Activated CD4-positive, alpha-beta T cell treated with anti-CD3 and anti-CD28 coated beads, Interleukin-2, amount 10 ng/mL, durations not matched to agents 24 days and 14 days (primary cell): ENCODE data around the gene CHTF18. TPM values are rescaled to one million over a fixed set of nuclear protein-coding genes. Genes with fewer than 3 reads are reported as not detected.

Source experiments
- DNase-seq: peaks from one replicate; pipeline ENCODE4 v3.0.0; 2022
- H3K27ac Mint-ChIP-seq: one replicate; pipeline ENCODE4 v1.8.0; 2022; ENCODE audit warnings: mild to moderate bottlenecking, mixed read lengths
- H3K27me3 Mint-ChIP-seq: one replicate; pipeline ENCODE4 v1.8.0; 2022; ENCODE audit warnings: mixed read lengths
- H3K36me3 Mint-ChIP-seq: one replicate; pipeline ENCODE4 v1.8.0; 2022; ENCODE audit warnings: low read depth, mild to moderate bottlenecking, mixed read lengths
- H3K4me1 Mint-ChIP-seq: one replicate; pipeline ENCODE4 v1.8.0; 2021; ENCODE audit warnings: mixed read lengths
- H3K4me3 Mint-ChIP-seq: one replicate; pipeline ENCODE4 v1.8.0; 2022; ENCODE audit warnings: mild to moderate bottlenecking, moderate library complexity, mixed read lengths
- H3K9me3 Mint-ChIP-seq: one replicate; pipeline ENCODE4 v1.8.0; 2021; ENCODE audit warnings: mixed read lengths
- intact Hi-C: fragments of 100-400 bp; cut with micrococcal nuclease; formaldehyde crosslinking; loops from one replicate; pipeline ENCODE4 v1.15.1; 2023
- total RNA-seq: library from RNA; stranded (reverse); gene quantifications from 2 replicates; pipeline ENCODE4 v1.2.3, GENCODE V29; 2022

The CHTF18 gene
- total RNA-seq, 1 donor from 2014 or later, result 147 TPM

GRCh38 chr16:838741-839140 is 50.3 kb downstream of the CHTF18 start:
- no peak for DNase-seq
- Mint-ChIP-seq H3K4me3 (no peak overlapping the region), H3K4me1 (no peaks in the 10 kb centered on the region), H3K27me3 (no peaks in the 10 kb centered on the region), H3K27ac (no peak overlapping the region), H3K9me3 (no peaks in the 10 kb centered on the region), H3K36me3 (no peaks in the 10 kb centered on the region)
- intact Hi-C loops, result no loop called here

DNA sequence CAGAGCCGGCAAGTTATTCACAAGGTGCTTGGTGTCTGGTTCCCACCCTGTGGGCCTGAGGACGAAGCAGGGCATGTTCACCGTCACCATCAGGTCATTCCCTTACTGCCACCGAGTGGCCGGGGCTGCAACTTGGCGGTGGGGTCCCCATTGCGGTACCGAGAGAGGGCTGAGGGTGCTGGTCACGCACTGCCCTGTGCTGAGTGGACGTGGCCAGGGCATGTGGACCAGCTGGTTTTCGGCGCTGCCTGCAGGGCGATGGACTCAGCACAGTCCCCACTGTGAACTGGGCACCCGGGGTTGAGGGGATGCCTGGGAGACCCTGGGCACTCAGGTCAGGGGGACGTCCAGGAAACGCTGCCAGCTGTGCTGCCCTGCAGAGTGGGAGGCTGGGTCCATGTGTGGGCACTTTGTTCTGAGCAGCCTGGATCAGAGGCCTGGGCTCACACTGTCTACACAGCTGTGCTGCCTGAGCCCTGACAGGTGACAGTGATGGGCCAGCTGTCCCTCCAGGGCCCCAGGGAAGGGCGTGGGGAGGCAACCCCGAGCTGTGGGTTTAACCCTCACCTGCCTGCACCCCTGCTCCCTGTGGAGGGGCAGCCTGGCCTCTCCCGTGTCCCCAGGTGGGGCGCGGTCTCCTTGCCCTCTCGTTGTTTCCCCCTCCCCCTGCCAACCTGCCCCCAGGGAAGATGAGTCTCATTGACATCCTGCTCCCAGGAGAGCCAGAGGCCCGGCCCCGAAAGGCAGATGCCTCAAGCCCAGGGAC is 51.4 kb downstream of the CHTF18 start:
- Mint-ChIP-seq H3K4me3 (no peak overlapping the region), H3K9me3 (no peaks in the 10 kb centered on the region), H3K27ac (no peak overlapping the region)

GRCh38 chr16:840561-841454 is 52.4 kb downstream of the CHTF18 start:
- intact Hi-C loops, result no loop called here
- DNase-seq, result no peak
- H3K36me3 Mint-ChIP-seq, result no peaks in the 10 kb centered on the region
- H3K27ac Mint-ChIP-seq, result no peak overlapping the region
- no peaks in the 10 kb centered on the region for H3K4me1 Mint-ChIP-seq
- no peaks in the 10 kb centered on the region for H3K27me3 Mint-ChIP-seq
- H3K9me3 Mint-ChIP-seq, result peaks cover 3% of the 10 kb centered on the region
- H3K4me3 Mint-ChIP-seq, result no peak overlapping the region

More for the DNA sequence above, 51.4 kb downstream of the CHTF18 start:
- Mint-ChIP-seq H3K4me1 (no peaks in the 10 kb centered on the region), H3K36me3 (no peaks in the 10 kb centered on the region), H3K27me3 (no peaks in the 10 kb centered on the region)
- DNase-seq, result no peak
- intact Hi-C loops, result no loop called here

GRCh38 chr16:841455-842060 is 53.1 kb downstream of the CHTF18 start:
- Mint-ChIP-seq H3K36me3 (no peaks in the 10 kb centered on the region), H3K27ac (no peak overlapping the region), H3K4me1 (no peaks in the 10 kb centered on the region), H3K9me3 (peaks cover 3% of the 10 kb centered on the region), H3K27me3 (no peaks in the 10 kb centered on the region), H3K4me3 (no peak overlapping the region)
- intact Hi-C loops, result no loop called here
- no peak for DNase-seq

GRCh38 chr16:842061-842476 is 53.6 kb downstream of the CHTF18 start:
- Mint-ChIP-seq H3K4me1 (no peaks in the 10 kb centered on the region), H3K4me3 (no peak overlapping the region), H3K36me3 (no peaks in the 10 kb centered on the region), H3K27ac (no peak overlapping the region), H3K27me3 (no peaks in the 10 kb centered on the region), H3K9me3 (peaks cover 3% of the 10 kb centered on the region)
- no peak for DNase-seq
- intact Hi-C loops, result no loop called here

- Mint-ChIP-seq H3K27me3 (no peaks in the 10 kb centered on the region), H3K4me1 (no peaks in the 10 kb centered on the region), H3K27ac (no peak overlapping the region), H3K36me3 (no peaks in the 10 kb centered on the region), H3K4me3 (no peak overlapping the region), H3K9me3 (peaks cover 3% of the 10 kb centered on the region)
- no peak for DNase-seq
- intact Hi-C loops, result no loop called here
Measured at GRCh38 chr16:842711-843560, 54.5 kb downstream of the CHTF18 start.

- Mint-ChIP-seq H3K36me3 (no peaks in the 10 kb centered on the region), H3K9me3 (peaks cover 3% of the 10 kb centered on the region), H3K4me3 (no peak overlapping the region), H3K4me1 (no peaks in the 10 kb centered on the region), H3K27me3 (no peaks in the 10 kb centered on the region), H3K27ac (no peak overlapping the region)
- intact Hi-C loops, result no loop called here
- no peak for DNase-seq
Measured at GRCh38 chr16:843771-844170, 55.4 kb downstream of the CHTF18 start.

DNA sequence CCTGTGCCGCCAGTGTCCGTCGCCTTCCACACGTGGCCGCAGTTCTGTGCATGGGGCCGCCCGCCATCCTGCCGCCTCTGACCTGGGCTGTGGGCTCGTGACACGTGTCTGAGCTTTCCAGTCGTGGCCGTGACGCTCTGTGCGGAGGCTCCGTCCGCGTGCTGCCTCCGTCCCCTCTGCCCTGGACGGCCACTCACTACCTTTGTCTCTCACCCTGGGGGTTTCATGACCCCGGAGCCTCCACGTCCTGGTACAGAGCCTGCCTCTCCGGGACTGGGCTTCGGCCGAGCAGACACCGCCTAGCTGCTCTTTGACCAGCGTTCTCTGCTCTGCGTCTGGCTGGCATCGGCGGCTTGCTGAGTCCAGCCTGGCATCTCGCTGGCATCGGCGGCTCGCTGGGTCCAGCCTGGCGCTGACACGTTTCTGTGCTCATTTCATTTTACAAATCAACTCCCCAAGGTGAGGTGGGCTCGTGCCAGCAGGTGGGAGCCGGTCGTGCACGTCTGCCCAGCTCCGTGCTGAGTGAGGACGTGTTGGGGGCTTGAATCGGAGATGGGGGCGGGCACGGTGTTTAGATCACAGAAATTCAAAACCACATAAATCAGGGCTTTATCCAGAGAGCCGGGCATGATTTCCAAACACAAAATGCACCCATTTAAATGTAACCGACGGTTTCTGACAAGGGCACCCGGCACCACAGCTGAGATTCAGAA is 56.4 kb downstream of the CHTF18 start:
- Mint-ChIP-seq H3K27ac (no peak overlapping the region), H3K4me1 (no peaks in the 10 kb centered on the region), H3K4me3 (no peak overlapping the region), H3K9me3 (peaks cover 3% of the 10 kb centered on the region), H3K36me3 (no peaks in the 10 kb centered on the region), H3K27me3 (no peaks in the 10 kb centered on the region)
- intact Hi-C loops, result no loop called here
- no peak for DNase-seq

- intact Hi-C loops, result no loop called here
- no peak for DNase-seq
- H3K27me3 Mint-ChIP-seq, result no peaks in the 10 kb centered on the region
- H3K27ac Mint-ChIP-seq, result no peak overlapping the region
- no peak overlapping the region for H3K4me3 Mint-ChIP-seq
- no peaks in the 10 kb centered on the region for H3K4me1 Mint-ChIP-seq
- H3K36me3 Mint-ChIP-seq, result peaks cover 2% of the 10 kb centered on the region
- peaks cover 8% of the 10 kb centered on the region for H3K9me3 Mint-ChIP-seq
Measured at GRCh38 chr16:845351-845745, 56.9 kb downstream of the CHTF18 start.

GRCh38 chr16:847151-847550 is 58.7 kb downstream of the CHTF18 start:
- Mint-ChIP-seq H3K4me3 (no peak overlapping the region), H3K27me3 (no peaks in the 10 kb centered on the region), H3K36me3 (peaks cover 3% of the 10 kb centered on the region), H3K27ac (no peak overlapping the region), H3K9me3 (peaks cover 13% of the 10 kb centered on the region), H3K4me1 (no peaks in the 10 kb centered on the region)
- no peak for DNase-seq
- intact Hi-C loops, result no loop called here
